SU-DHL-6 (cell line): ENCODE data around the gene DAPK2.

ENCODE experiments used
- H2AFZ ChIP-seq: fragments of 200-600 bp; sonication (generic); 2 replicates; pipeline ENCODE4 v1.6.1; 2014; ENCODE audit warnings: low read depth, mild to moderate bottlenecking, moderate library complexity, mixed read lengths, antibody characterized with exemption, low read length; ENCODE audit not compliant: severe bottlenecking
- H3F3A ChIP-seq: fragments of 200-600 bp; shearing (Covaris generic); 2 replicates; pipeline ENCODE4 v1.6.0; 2016; ENCODE audit warnings: antibody characterized with exemption, mild to moderate bottlenecking; ENCODE audit not compliant: insufficient read depth
- H3K27ac ChIP-seq: fragments of 200-600 bp; sonication (generic); 2 replicates; pipeline ENCODE4 v1.5.1; 2016; ENCODE audit warnings: low read depth, mild to moderate bottlenecking, low read length, moderate library complexity, mixed read lengths
- H3K27me3 ChIP-seq: fragments of 200-600 bp; sonication (generic), shearing (Covaris generic); 2 replicates; pipeline ENCODE4 v1.6.0; 2014; ENCODE audit warnings: mild to moderate bottlenecking, low read length
- H3K36me3 ChIP-seq: fragments of 200-600 bp; sonication (generic); 2 replicates; pipeline ENCODE4 v1.6.1; 2014; ENCODE audit warnings: mild to moderate bottlenecking, low read length, mixed read lengths
- H3K4me2 ChIP-seq: fragments of 300-600, 200-600 bp; shearing (Covaris generic), sonication (generic); 2 replicates; pipeline ENCODE4 v1.6.0; 2014; ENCODE audit warnings: low read length, low read depth, mild to moderate bottlenecking; ENCODE audit not compliant: poor library complexity, severe bottlenecking
- H3K4me3 ChIP-seq: fragments of 200-600 bp; sonication (generic); 2 replicates; pipeline ENCODE4 v1.5.1; 2014; ENCODE audit warnings: antibody characterized with exemption, low read length, mild to moderate bottlenecking, mixed read lengths; ENCODE audit not compliant: insufficient read depth, poor library complexity, severe bottlenecking
- H3K79me2 ChIP-seq: fragments of 200-600 bp; sonication (generic); 2 replicates; pipeline ENCODE4 v1.6.1; 2014; ENCODE audit warnings: mild to moderate bottlenecking, low read length, moderate library complexity; ENCODE audit not compliant: insufficient read depth
- H3K9ac ChIP-seq: fragments of 200-600 bp; sonication (generic); 2 replicates; pipeline ENCODE4 v1.7.0; 2014; ENCODE audit warnings: mild to moderate bottlenecking, low read length
- H3K9me2 ChIP-seq: fragments of 200-600 bp; sonication (generic); replicated peaks from 2 replicates; pipeline ENCODE4 v1.6.1; 2014; ENCODE audit warnings: low read length; ENCODE audit not compliant: insufficient read depth
- H3K9me3 ChIP-seq: fragments of 200-600 bp; sonication (generic); 2 replicates; pipeline ENCODE4 v1.6.1; 2014; ENCODE audit warnings: low read length, mixed read lengths; ENCODE audit not compliant: insufficient read depth
- H4K20me1 ChIP-seq: fragments of 200-600 bp; sonication (generic); 2 replicates; pipeline ENCODE4 v1.6.1; 2014; ENCODE audit warnings: low read depth, mild to moderate bottlenecking, antibody characterized with exemption, low read length, moderate library complexity, mixed read lengths
- EZH2phosphoT487 ChIP-seq: fragments of 200-600 bp; sonication (generic), shearing (Covaris generic); conservative IDR thresholded peaks from 2 replicates; pipeline ENCODE4 v1.6.1; 2018; ENCODE audit warnings: mild to moderate bottlenecking, antibody characterized with exemption, low read length, moderate library complexity, mixed read lengths
- TF ChIP-seq, protein P1 (sequence below): fragments of 200-600 bp; sonication (generic); IDR thresholded peaks from one replicate; pipeline ENCODE4 v1.5.1; 2017; ENCODE audit warnings: antibody characterized with exemption, mild to moderate bottlenecking, low read length, moderate library complexity; ENCODE audit not compliant: insufficient read depth, poor library complexity, severe bottlenecking

Gene DAPK2

DNA sequence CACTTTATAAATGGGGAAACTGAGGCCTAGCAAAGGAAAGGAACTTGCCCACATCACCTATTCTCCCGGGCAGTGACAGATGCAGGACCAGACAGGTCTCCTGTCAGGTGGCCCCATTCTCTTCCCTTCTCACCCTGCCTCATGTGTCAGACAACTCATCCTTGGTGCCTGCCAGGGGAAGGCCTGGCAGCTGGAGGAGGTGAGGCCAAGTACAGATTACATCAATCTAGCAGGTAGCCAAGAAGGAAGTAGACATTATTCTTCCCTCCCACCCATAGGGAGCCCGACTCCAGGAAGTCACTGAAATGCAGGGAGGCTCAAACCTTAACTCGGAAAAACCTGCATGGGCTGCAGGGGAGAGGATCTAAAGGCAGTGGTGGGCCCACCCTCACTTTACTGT, 39.6 kb downstream of the DAPK2 start:
- H2AFZ ChIP-seq, result no peak overlapping the region
- no peak overlapping the region for H3K27ac ChIP-seq
- H3K9me2 ChIP-seq, result no peaks in the 10 kb centered on the region
- H3K36me3 ChIP-seq, result no peaks in the 10 kb centered on the region
- H3K79me2 ChIP-seq, result no peaks in the 10 kb centered on the region
- TF ChIP-seq, protein P1, sequence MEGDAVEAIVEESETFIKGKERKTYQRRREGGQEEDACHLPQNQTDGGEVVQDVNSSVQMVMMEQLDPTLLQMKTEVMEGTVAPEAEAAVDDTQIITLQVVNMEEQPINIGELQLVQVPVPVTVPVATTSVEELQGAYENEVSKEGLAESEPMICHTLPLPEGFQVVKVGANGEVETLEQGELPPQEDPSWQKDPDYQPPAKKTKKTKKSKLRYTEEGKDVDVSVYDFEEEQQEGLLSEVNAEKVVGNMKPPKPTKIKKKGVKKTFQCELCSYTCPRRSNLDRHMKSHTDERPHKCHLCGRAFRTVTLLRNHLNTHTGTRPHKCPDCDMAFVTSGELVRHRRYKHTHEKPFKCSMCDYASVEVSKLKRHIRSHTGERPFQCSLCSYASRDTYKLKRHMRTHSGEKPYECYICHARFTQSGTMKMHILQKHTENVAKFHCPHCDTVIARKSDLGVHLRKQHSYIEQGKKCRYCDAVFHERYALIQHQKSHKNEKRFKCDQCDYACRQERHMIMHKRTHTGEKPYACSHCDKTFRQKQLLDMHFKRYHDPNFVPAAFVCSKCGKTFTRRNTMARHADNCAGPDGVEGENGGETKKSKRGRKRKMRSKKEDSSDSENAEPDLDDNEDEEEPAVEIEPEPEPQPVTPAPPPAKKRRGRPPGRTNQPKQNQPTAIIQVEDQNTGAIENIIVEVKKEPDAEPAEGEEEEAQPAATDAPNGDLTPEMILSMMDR, result no peak
- no peak for TF ChIP-seq EZH2phosphoT487
- H3K9ac ChIP-seq, result no peak overlapping the region
- no peaks in the 10 kb centered on the region for H3K9me3 ChIP-seq
- no peaks in the 10 kb centered on the region for H3F3A ChIP-seq
- no peaks in the 10 kb centered on the region for H3K27me3 ChIP-seq
- no peaks in the 10 kb centered on the region for H4K20me1 ChIP-seq
- no peak overlapping the region for H3K4me3 ChIP-seq
- no peak overlapping the region for H3K4me2 ChIP-seq

- Histone ChIP-seq H3F3A (no peaks in the 10 kb centered on the region), H3K27me3 (no peaks in the 10 kb centered on the region), H3K36me3 (no peaks in the 10 kb centered on the region), H3K79me2 (no peaks in the 10 kb centered on the region), H4K20me1 (no peaks in the 10 kb centered on the region), H3K9ac (no peak overlapping the region), H3K4me3 (no peak overlapping the region), H3K9me3 (no peaks in the 10 kb centered on the region), H3K4me2 (no peak overlapping the region), H3K27ac (no peak overlapping the region), H2AFZ (no peak overlapping the region), H3K9me2 (no peaks in the 10 kb centered on the region)
- TF ChIP-seq, protein P1, result no peak
- no peak for TF ChIP-seq EZH2phosphoT487
Observed at GRCh38 chr15:64004587-64004986, 41.7 kb downstream of the DAPK2 start.

DNA sequence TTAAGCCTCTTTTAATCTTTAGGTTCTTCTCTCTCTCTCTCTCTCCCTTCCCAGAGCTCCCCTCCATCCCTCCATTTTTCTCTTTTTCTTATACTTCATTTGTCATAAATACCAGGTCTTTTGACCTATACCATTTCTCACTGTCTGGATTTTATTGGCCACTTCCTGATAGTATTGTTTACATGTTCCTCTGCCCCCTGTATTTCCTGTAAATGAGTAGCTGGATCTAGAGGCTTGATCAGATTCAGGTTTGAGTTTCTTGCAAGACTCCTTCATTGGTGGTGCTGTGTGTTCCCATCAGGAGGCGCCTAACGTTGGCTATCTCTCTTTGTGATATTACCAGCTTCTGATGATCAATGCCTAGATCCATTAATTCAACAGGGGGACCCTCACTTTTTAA, 42.2 kb downstream of the DAPK2 start:
- no peaks in the 10 kb centered on the region for H3K9me2 ChIP-seq
- H3F3A ChIP-seq, result no peaks in the 10 kb centered on the region
- H3K27ac ChIP-seq, result no peak overlapping the region
- no peaks in the 10 kb centered on the region for H3K9me3 ChIP-seq
- H3K9ac ChIP-seq, result no peak overlapping the region
- no peaks in the 10 kb centered on the region for H3K36me3 ChIP-seq
- H2AFZ ChIP-seq, result no peak overlapping the region
- H3K4me3 ChIP-seq, result no peak overlapping the region
- no peaks in the 10 kb centered on the region for H4K20me1 ChIP-seq
- H3K4me2 ChIP-seq, result no peak overlapping the region
- no peaks in the 10 kb centered on the region for H3K27me3 ChIP-seq
- no peaks in the 10 kb centered on the region for H3K79me2 ChIP-seq
- TF ChIP-seq EZH2phosphoT487, result no peak
- TF ChIP-seq, protein P1, result no peak
